ENCODE measurements around the gene CYFIP1. TPM values are rescaled to one million over a fixed set of nuclear protein-coding genes. Genes with fewer than 3 reads are reported as not detected.
A peak's percentile ranks its signal among the peaks of the same experiment; 100 is the strongest.

CYFIP1 gene
- total RNA-seq, 2 donors from 2014 or later, result 21.1 to 32.7 TPM

GRCh38 chr15:22959321-22960101, 20.7 kb downstream of the CYFIP1 start:
- no peak for DNase-seq (ENCODE audit: low spot score)
- Histone ChIP-seq H3K4me3 (no peak overlapping the region), H3K27ac (peak overlapping the region in 1 of 2 donors; percentile 12), H3K9me3 (no peaks in the 10 kb centered on the region), H3K36me3 (no peaks in the 10 kb centered on the region), H3K27me3 (no peaks in the 10 kb centered on the region), H3K4me1 (peaks cover 0 to 84% of the 10 kb centered on the region in 2 donors)
- TF ChIP-seq CTCF (IDR thresholded peaks at IDR 0.05), result no peak

DNA sequence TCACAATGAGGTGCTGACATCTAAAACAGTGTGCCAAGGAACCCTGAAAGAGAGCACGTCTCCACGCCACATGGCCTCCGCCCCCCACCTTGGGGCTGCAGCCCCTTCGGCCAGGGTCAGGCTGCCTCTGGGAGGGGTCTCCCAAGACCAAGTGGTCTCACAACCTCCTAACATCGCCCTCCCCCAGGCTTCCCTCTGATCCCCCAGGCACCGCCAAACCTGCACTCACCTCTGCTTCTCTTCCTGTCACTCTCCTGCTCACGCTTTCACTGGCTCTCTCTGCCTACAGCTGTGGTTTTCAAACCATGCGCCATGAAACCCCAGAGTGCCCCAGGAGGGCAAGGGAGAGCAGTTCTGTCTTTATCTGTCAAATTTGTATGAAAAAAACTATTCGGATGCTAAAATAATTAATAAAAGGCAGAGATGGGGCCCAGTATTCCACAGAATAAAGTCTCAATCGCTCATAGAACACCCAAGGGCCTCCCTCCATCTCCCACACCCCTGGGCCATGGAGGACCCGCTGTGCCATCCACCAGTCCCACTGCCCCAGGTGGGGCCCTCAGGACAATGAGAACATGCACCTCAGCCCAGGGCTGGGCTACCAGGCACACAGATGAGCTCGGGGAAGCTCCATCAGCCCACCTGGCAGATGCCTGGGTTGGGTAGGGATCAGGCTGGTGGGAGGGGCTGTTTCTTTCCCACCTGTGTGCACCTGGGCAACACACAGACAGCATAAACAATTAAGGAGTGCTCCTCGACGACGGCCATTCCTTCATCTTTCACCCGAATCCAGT, 21.5 kb downstream of the CYFIP1 start:
- Histone ChIP-seq H3K9me3 (no peaks in the 10 kb centered on the region), H3K36me3 (no peaks in the 10 kb centered on the region), H3K27me3 (no peaks in the 10 kb centered on the region), H3K4me3 (no peak overlapping the region), H3K27ac (no peak overlapping the region), H3K4me1 (peaks cover 0 to 84% of the 10 kb centered on the region in 2 donors)
- no peak for DNase-seq (ENCODE audit: low spot score)
- TF ChIP-seq CTCF (IDR thresholded peaks at IDR 0.05), result no peak

DNA sequence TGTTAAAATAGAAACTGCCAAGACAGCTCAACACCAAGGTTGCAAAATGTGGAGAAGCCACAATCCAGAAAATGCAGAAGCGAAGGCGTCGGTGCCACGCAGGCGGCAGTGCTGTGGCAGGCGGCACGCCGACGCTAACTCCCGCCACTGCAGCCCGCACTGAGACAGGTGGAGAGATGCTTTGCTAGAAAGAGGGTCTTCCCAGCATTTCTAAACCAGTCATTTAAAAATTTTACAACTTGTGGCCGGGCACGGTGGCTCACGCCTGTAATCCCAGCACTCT, 23.2 kb downstream of the CYFIP1 start:
- H3K4me3 ChIP-seq, result no peak overlapping the region
- H3K27me3 ChIP-seq, result no peaks in the 10 kb centered on the region
- H3K4me1 ChIP-seq, result peaks cover 0 to 81% of the 10 kb centered on the region in 2 donors
- no peak for TF ChIP-seq CTCF (IDR thresholded peaks at IDR 0.05)
- H3K36me3 ChIP-seq, result no peaks in the 10 kb centered on the region
- DNase-seq (ENCODE audit: low spot score), result no peak
- no peaks in the 10 kb centered on the region for H3K9me3 ChIP-seq
- peak overlapping the region; percentile 39 to 59 for H3K27ac ChIP-seq

DNA sequence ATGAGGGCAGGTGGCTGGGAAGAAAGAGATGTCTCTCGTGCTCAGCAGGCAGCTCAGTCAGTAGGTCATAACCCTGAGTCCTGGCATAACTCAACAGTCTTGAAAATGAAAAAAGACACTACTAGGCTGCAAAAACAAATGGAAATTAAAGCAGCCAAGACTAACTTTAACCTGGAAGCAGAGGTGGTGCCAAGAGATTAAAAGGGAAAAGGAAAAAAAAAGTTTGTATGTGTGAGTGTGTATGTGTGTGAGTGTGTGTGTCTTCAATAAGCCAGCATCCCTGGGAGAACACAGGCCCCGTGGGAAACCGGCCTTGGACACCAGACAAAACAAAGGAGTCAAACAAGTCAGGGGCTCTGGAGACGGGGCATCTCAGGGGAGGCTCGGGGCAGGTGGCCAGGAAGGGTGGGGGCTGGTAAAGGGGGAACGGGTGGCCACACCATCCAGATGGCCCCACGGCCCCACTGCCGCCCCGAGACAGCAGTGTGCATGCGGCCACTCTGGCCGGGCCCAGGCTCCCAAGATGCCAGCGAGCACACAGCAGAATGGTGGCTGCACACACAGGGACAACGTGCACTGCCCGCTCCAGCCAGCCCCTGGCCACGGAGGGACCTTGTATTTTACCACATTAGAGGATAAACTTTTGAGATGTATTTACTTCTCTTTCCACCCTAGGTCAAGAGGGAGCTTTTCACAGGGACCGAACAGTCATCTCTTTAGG, 23.8 kb downstream of the CYFIP1 start:
- Histone ChIP-seq H3K9me3 (no peaks in the 10 kb centered on the region), H3K4me3 (no peak overlapping the region), H3K36me3 (no peaks in the 10 kb centered on the region), H3K27me3 (no peaks in the 10 kb centered on the region), H3K4me1 (peaks cover 0 to 83% of the 10 kb centered on the region in 2 donors), H3K27ac (peak overlapping the region; percentile 39 to 59)
- DNase-seq (ENCODE audit: low spot score), result no peak
- no peak for TF ChIP-seq CTCF (IDR thresholded peaks at IDR 0.05)

DNA sequence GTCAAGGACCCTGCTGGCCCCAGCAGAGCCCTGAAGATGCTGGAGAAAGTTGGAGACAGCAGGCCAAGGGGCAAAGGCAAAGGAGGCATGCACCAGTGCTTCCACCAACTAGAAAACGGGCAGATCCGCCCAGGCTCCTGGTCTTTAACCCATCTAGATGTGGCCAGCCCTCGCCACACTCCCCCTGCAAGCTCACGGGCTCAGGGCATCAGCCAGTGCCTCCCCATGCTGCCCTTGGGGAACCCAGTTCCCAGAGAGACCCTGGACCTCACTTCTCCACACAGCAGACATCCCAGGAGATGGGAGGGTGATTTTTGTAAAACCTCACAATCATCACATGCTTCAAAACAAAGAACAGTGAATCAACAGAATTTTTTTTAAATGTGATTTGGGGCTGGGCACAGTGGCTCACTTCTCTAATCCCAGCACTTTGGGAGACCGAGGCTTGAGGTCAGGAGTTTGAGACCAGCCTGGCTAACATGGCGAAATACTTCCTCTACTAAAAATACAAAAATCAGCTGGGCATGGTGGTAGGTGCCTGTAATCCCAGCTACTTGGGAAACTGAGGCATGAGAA, 24.5 kb downstream of the CYFIP1 start:
- Histone ChIP-seq H3K4me3 (no peak overlapping the region), H3K9me3 (no peaks in the 10 kb centered on the region), H3K27me3 (no peaks in the 10 kb centered on the region), H3K4me1 (peaks cover 0 to 83% of the 10 kb centered on the region in 2 donors), H3K36me3 (no peaks in the 10 kb centered on the region), H3K27ac (peak overlapping the region; percentile 39 to 59)
- no peak for TF ChIP-seq CTCF (IDR thresholded peaks at IDR 0.05)
- no peak for DNase-seq (ENCODE audit: low spot score)

All from right atrium auricular region (tissue), 2 donors.